Body of pancreas (tissue), 4 donors: ENCODE data around the gene BORCS8.

Experiments used
- POLR2A ChIP-seq, 3 donors: fragments of 450-650 bp; IDR thresholded peaks; one replicate each; pipeline ENCODE4 v1.6.1; 2016; ENCODE audit warnings: antibody characterized with exemption in 3 of 3, mild to moderate bottlenecking in 2 of 3
- TF ChIP-seq, protein P1 (sequence below), 7 experiments: fragments of 450-650 bp in 4 of 7; fragments of 200-600 bp in 3 of 7; sonication (generic) in 3 of 7; IDR thresholded peaks; one replicate each; pipeline ENCODE4 v1.5.1; 2016 to 2019; ENCODE audit warnings: antibody characterized with exemption in 7 of 7

DNA sequence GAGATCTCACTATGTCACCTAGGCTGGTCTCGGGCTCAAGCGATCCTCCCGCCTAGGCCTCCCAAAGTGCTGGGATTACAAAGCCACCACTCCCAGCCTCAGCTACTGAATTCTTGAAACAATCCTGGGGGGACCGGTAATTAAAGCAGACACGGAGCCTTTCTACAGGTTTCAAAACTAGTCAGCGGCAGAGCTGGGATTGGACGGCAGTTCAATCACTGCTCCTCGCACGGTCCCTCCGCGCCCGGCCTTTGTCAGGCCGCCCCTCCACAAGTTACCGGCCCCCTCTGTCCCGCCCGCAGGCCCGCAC is 229 bp downstream of the BORCS8 start:
- TF ChIP-seq, protein P1, sequence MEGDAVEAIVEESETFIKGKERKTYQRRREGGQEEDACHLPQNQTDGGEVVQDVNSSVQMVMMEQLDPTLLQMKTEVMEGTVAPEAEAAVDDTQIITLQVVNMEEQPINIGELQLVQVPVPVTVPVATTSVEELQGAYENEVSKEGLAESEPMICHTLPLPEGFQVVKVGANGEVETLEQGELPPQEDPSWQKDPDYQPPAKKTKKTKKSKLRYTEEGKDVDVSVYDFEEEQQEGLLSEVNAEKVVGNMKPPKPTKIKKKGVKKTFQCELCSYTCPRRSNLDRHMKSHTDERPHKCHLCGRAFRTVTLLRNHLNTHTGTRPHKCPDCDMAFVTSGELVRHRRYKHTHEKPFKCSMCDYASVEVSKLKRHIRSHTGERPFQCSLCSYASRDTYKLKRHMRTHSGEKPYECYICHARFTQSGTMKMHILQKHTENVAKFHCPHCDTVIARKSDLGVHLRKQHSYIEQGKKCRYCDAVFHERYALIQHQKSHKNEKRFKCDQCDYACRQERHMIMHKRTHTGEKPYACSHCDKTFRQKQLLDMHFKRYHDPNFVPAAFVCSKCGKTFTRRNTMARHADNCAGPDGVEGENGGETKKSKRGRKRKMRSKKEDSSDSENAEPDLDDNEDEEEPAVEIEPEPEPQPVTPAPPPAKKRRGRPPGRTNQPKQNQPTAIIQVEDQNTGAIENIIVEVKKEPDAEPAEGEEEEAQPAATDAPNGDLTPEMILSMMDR (IDR thresholded peaks at IDR 0.05) = no peak
- TF ChIP-seq POLR2A (IDR thresholded peaks at IDR 0.05) = no peak
